SIG-M5 treated with dmso at 0.1 percent for 504 hours (cell line): ENCODE data around the gene ANKLE2.
"Not testable (repeated sequence)": the region's sequence is repeated elsewhere in the genome, so short reads cannot be mapped to it uniquely, and the experiment has no call there.

Experiments
- DNase-seq: peaks from one replicate; lab custom pipeline; 2025; ENCODE audit not compliant: unreplicated experiment; lab: John Stamatoyannopoulos, UW

ANKLE2 gene

DNA sequence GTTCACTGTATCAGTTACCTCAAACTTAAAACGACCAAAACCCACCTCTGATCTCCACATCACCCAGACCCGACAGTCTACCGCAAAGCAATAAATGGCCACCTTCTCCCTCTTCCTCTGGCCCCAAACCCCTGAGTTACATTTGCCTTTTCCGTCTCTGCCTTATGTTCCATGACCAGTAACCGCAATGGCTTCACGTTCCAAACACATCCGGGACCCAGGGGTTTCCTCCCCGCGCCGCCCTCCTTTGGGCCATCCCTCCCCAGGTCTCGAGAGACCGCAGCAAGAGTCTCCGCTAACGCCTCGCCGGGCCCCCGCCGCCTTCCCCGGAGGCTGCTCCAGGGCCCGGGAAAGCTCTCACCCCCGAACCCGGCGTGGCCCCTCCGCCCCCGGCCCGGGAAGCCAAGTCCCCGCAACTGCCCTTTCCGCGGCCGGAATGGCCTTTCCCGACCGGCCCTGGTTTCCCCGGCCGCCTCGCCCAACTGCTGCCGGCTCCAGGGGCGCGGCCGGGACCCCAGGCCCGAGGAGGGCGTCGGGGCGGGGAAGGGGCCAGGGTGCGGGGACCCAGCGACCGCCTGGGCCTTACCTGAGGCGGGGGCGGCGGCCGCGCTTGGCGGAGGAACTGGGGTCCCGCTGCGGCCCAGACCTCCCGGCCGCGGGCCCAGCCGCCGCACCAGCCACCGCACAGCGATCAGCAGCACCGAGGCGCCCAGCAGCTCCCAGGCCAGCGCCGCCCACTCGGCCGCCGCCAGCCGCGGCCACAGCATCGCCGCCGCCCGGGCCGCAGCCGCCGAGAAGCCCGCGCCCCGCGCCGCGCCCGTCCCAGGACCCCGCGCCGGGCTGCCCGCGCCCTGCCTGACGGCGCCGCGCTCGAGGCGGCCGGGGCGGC is at the start of gene ANKLE2:
ANKLE2 (minus strand) TSS at position 801 of the 889 bp plus-strand sequence; CDS start at position 767, 34 bp downstream.
- DNase-seq = peak; percentile 45

GRCh38 chr12:132809391-132809790 is 47.8 kb upstream of the ANKLE2 start:
- DNase-seq = not testable (repeated sequence)

GRCh38 chr12:132807295-132808092 is 45.9 kb upstream of the ANKLE2 start:
- DNase-seq = no peak

- no peak for DNase-seq
Measured at GRCh38 chr12:132806857-132807256, 45.2 kb upstream of the ANKLE2 start.

- DNase-seq = peak; percentile 56
Measured at GRCh38 chr12:132804426-132804861, 42.8 kb upstream of the ANKLE2 start.

DNA sequence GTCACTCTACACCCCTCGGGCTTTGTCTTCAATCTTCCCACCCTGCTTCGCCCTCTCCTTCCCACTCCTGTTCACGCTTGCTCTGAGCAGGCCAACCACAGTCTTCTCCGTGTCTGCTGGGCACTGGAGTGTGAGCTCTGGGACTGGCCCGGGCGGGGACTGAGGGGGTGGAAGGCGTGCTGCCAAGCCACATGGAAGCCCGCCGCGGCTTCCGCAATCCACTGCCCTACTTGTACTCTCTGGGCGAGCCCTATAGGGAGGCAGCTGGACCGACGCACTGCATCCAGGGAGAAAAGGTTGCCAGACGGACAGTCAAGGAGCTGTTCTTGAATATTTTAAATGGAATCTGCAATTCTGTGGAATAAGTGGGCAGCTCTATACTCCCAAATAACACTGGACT is 42.3 kb upstream of the ANKLE2 start:
- DNase-seq = no peak

DNA sequence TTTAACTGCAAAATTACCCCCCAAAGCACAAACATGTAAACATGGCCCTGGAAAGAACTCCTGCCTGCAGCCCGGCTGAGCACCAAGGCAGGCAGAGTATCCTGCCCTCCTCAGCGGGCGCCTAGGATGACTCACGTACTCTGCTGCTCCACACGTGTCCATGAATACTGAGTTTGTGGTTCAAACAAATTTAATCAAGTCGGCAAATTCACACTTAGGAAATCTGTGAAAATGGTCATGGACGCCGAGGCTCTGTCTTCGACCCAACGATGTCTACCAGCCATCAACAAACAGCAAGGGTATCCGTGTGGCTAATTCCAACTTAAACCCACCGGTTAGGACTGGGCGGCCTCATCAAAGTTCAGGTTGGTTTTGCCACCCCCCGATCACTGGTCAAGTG is 41.5 kb upstream of the ANKLE2 start:
- no peak for DNase-seq

GRCh38 chr12:132801741-132802140 is 40.1 kb upstream of the ANKLE2 start:
- no peak for DNase-seq

GRCh38 chr12:132798836-132799235 is 37.2 kb upstream of the ANKLE2 start:
- DNase-seq = no peak

DNA sequence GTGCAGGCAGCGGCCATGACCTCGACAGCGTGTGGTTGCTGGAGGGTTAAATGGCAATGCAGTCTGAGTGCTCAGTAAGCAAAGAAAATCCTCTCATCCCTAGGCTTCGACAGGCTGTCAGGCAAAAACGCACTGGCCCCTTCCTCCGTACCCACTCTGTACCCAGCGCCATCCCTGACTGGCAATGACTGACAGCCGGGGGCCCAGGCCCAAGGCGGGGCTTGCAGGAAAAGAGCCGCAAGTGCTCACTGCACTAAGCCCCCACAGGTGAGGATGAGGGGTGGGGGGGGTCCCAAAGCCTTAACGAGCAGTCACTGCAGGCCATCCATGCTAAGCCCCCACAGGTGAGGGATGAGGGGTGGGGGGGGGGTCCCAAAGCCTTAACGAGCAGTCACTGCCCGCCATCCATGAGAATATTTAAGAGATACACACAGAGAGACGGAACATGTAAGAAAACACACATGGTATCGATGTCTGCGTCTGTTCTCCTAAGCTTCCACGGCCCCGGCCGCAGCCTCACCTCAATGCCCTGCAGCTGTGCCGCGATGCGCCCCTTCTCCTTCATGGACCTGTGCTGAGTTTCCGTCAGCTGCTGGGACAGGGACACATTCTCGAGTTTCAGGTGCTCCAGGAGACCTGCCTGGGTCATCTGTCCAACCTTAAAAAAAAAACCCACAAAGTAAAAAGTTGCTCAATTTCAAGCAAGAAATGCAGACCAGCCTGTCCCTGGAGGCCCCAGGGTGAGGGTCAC is 36.4 kb upstream of the ANKLE2 start:
- DNase-seq = no peak

GRCh38 chr12:132795847-132796246 is 34.2 kb upstream of the ANKLE2 start:
- DNase-seq = no peak

DNA sequence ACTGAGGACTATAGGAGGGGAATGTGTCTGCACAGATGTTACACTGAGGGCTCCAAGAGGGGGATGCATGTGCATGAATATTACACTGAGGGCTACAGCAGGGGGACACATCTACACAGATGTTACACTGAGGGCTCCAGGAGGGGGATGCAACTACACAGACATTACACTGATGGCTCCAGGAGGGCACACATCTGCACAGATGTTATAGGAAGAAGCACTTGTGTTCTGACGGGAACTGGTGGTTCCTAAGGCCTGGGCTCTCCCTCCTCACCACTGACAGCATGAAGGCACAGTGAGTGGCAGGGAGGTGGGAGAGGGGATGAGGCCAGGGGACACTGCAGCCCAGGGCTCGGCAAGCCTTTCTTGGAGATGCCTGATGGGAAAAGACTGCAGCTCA is 30.3 kb upstream of the ANKLE2 start:
- DNase-seq = not testable (repeated sequence)

DNA sequence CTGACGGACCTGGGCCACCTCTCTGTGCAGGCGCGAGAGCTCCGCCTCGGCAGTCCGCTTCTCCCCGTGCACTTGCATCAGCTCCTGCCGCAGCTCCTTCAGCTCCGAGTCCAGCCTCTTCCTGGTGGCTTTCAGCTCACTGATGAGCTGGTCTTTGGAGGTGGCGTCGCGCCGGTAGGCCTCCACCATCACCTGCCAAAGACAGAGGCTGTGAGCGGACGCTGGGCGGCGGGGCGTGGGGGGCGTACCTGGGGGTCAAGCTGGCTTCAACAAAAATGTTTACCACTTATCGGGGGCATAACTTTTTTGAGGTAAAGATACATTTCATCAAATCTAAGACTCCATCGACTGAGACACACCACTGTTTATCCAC is 27.5 kb upstream of the ANKLE2 start:
- DNase-seq = no peak

GRCh38 chr12:132788375-132789098 is 26.9 kb upstream of the ANKLE2 start:
- DNase-seq = no peak

DNA sequence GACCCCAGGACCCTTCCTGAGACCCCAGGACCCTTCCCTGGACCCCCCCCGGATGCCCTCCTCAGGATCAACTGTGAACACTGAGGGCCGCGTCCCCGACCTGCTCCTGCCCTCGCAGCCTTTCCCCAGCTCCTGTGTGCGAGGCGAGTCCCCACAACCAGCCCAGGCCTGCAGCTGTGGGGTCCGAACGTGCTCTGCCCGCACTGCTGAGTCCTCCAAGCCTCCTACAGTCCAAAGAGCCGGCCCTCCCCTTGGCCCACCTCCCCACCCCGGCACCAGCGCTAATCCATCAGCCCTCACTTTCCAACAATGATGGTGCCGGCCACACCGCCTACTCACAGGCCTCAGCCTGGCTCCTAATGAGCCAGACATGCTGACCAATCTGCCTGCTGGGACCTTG is 26.2 kb upstream of the ANKLE2 start:
- DNase-seq = no peak

GRCh38 chr12:132786192-132786591 is 24.6 kb upstream of the ANKLE2 start:
- DNase-seq = no peak

GRCh38 chr12:132784580-132784979 is 22.9 kb upstream of the ANKLE2 start:
- DNase-seq = no peak

DNA sequence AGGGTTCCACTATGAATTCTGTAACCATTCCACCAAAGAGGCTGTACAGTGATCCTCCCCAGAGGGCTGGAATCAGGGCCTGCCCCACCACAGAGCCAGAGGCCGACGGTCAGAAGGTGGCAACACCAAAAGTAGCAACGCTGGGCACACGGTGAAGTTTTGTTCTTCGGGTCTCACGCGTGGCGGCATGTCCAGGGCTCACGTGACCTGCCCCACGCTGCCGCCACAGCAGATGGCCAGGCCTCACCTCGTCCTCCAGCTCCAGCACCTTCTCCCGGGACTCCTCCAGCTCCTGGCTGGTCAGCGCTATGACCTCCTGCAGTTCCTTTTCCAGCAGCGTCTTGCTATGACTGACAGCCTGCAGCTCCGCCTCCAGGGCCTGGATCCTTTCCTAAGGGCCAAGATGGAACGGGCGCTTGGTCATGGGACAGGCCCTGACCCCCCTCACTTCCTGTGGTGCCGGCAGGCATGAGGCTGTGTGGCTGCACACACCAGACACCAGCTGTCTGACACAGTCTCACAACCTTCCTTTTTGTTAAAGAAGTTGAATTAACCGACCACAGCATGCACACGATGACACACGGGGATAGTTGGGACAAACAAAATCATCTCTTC is 22.4 kb upstream of the ANKLE2 start:
- no peak for DNase-seq

DNA sequence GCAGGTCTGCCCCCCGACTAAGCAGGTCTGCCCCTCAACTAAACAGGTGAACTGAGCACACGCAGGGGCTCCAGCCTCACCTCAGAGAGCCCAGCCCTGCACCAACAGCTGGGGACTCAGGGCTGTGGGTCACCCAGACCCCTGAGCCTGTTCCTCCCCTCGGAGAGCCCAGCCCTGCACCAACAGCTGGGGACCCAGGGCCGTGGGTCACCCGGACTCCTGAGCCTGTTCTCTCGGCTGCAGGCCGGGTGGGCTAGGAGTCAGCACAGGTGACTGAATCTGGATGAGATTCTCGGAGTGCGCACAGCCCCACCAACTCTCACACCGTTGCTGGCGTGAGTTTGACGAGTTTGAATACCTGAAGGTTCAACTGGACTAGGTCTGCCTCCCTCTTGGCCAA is 20.3 kb upstream of the ANKLE2 start:
- DNase-seq = no peak

GRCh38 chr12:132779781-132780353 is 18.2 kb upstream of the ANKLE2 start:
- no peak for DNase-seq
